Measurements from ENCODE around the gene EPC1. TPM values are rescaled to one million over a fixed set of nuclear protein-coding genes. Genes with fewer than 3 reads are reported as not detected.

EPC1 gene
- total and polyA plus RNA-seq, 9 of the 15 experiments (the other 6 are each of a cell fraction or from before 2014, with no cell fraction given) = 7.0 to 43.6 (median 16.1) TPM

GRCh38 chr10:32377458-32378259, 30.7 kb upstream of the EPC1 start (continued):
- TF ChIP-seq MGA (IDR thresholded peaks at IDR 0.05) (0 out of 2 replicates have a peak, but pooled peaks have one; percentile 12), HDAC6 (IDR thresholded peaks at IDR 0.05; ENCODE audit: low read depth, low read length) (no peak), ARNT (IDR thresholded peaks at IDR 0.05) (peak in 1 of 2 experiments; percentile 62; a peak in 1 of 4 replicates), POLR2AphosphoS5 (IDR thresholded peaks at IDR 0.05; ENCODE audit: control insufficient read depth, insufficient read depth, low read depth, low read length) (no peak), ZNF384 (IDR thresholded peaks at IDR 0.05; ENCODE audit: low read depth, low read length) (peak; percentile 80), CREB1 (IDR thresholded peaks at IDR 0.05) (no peak), CREB1 (CRISPR knock-in tag; IDR thresholded peaks at IDR 0.05) (no peak), MITF (IDR thresholded peaks at IDR 0.05) (no peak), FUS (optimal IDR thresholded peaks at IDR 0.05; ENCODE audit: low read depth, low read length) (no peak), NCOA6 (IDR thresholded peaks at IDR 0.05) (no peak), KAT7 (CRISPR knock-in tag; IDR thresholded peaks at IDR 0.05; ENCODE audit: borderline replicate concordance) (no peak), U2AF1 (optimal IDR thresholded peaks at IDR 0.05; ENCODE audit: low read depth, low read length) (no peak)

Data from K562 (cell line).